RCC 7860 (cell line): ENCODE results near the gene ZSCAN30.

Source experiments
- DNase-seq: peaks from one replicate; pipeline ENCODE4 v3.0.0-alpha.2; 2015; ENCODE audit warnings: low spot score
- FAIRE-seq: peaks from 2 replicates; lab custom pipeline; 2012; peaks lifted over from hg19 to GRCh38; lab: Jason Lieb, UNC

ZSCAN30 gene

DNA sequence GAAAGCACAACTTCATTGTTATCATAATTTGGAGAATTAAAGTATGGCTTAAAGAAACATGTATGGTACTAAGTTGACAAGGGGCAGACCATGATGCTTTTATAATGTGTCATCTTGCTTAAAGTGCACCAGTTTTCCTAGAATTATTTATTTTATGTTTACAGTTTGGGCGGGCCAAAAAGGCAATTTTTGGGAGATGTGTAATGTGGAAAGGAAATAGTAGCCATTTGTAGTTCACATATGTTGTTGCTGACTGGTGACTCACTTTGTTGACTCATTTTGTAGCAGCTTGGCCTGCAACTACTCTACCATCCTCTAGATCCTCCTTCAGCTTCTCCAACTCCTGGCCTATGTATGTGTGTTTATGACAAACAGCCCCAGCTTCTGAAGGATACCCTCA is 7.7 kb downstream of the ZSCAN30 start:
- no peak for FAIRE-seq
- no peak for DNase-seq

GRCh38 chr18:35278969-35279368 is 11.1 kb downstream of the ZSCAN30 start:
- FAIRE-seq = no peak

DNA sequence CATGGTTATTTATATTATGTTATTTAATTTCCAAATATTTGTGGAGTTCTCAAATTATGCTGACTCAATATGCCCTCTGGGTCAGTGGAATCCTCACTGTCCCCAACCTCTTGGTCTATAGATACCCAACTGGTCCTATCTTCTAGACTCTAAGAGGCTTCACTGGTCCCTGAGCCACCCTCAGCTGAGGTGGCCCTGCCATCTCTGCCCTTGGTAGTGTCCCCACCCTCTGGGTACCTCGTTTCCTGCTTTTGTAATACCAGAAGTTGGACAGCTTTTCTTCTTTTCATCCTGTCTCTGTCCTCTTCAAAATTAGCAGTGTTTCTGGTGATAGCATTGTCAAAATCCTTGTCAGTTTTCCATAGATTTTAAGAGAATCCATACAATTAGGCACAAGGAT is 11.9 kb downstream of the ZSCAN30 start:
- FAIRE-seq = no peak

More at GRCh38 chr18:35278969-35279368, 11.1 kb downstream of the ZSCAN30 start:
- DNase-seq = no peak

GRCh38 chr18:35277633-35278032 is 12.4 kb downstream of the ZSCAN30 start:
- FAIRE-seq (no peak), DNase-seq (no peak)

More for the DNA sequence above, 11.9 kb downstream of the ZSCAN30 start:
- no peak for DNase-seq

DNA sequence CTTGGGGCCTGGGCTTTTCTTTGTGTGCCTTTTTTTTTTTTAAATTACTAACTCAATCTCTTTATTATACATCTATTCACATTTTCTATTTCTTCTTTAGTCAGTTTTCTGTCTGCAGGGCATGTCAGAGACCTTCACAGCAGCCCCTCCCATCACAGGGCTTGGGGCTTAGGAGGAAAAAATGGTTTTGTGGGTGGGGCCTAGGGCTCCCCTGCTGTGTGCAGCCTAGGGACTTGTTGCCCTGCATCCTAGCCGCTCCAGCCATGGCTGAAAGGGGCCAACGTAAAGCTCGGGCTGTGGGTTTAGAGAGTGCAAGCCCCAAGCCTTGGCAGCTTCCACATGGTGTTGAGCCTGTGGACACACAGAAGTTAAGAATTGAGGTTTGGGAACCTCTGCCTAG is 13.8 kb downstream of the ZSCAN30 start:
- FAIRE-seq (no peak), DNase-seq (no peak)

- FAIRE-seq (no peak), DNase-seq (no peak)
Measured at GRCh38 chr18:35271656-35272055, 18.4 kb downstream of the ZSCAN30 start.

GRCh38 chr18:35268821-35269220 is 21.2 kb downstream of the ZSCAN30 start:
- FAIRE-seq = no peak

DNA sequence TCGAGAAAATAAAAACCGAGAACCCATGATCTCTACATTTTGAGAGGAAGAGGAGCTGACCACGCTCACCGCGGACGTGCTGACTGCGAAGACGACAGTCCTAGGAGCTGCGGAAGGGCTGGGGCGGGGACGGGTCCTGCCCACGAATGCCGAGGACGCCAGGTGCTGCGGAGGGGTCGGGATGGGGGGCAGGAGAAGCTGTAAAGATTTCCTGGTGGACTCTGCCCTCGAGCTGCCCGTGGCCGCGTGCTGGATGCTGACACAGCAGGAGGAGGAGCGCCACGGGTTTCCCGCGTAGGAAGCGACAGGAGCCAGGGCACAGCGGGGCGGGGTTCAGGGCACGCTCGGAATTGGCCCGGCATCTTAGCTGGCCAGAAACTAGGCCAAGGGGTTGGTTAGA is 22.2 kb downstream of the ZSCAN30 start:
- FAIRE-seq (no peak), DNase-seq (no peak)

More at GRCh38 chr18:35268821-35269220, 21.2 kb downstream of the ZSCAN30 start:
- no peak for DNase-seq

- DNase-seq (no peak), FAIRE-seq (no peak)
Measured at GRCh38 chr18:35267161-35267651, 22.8 kb downstream of the ZSCAN30 start.

DNA sequence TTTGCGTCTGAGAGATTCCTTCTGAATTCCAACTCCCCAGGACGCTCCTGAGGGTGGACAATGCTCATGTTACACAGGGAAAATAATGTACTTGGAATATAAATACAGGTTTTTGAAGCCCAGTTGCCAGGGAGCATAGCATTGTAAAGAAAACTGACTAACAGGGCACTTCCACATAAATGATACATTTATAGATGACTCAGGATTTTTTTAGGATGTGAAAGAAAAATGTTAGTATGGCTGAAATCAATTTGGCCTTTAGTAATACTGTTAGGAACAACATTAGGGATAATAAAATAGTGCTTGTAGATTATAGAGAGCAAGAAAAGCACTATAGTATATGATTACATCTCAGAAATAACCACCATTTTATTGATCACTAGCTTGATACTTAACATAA is 25.6 kb downstream of the ZSCAN30 start:
- DNase-seq (no peak), FAIRE-seq (no peak)

DNA sequence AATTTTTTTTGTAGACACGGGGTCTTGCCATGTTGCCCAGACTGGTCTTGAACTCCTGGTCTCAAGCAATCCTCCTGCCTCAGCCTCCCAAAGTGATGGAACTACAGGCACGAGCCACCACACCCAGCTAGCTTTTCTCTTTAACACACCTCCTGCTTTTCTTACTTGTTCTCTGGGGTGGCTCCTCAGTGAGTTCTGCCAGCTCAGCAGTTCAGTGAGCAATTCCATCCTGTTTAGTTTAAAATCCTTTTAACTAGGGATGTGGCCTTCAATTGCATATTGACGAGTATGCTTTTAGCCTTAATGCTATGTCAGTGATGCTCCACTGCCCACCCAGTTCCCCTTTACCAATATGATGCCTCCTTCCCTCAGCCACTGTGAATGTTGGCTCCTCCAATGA is 33.1 kb downstream of the ZSCAN30 start:
- no peak for DNase-seq
- FAIRE-seq = no peak

- FAIRE-seq (no peak), DNase-seq (no peak)
Measured at GRCh38 chr18:35253655-35254287, 36.3 kb downstream of the ZSCAN30 start.

DNA sequence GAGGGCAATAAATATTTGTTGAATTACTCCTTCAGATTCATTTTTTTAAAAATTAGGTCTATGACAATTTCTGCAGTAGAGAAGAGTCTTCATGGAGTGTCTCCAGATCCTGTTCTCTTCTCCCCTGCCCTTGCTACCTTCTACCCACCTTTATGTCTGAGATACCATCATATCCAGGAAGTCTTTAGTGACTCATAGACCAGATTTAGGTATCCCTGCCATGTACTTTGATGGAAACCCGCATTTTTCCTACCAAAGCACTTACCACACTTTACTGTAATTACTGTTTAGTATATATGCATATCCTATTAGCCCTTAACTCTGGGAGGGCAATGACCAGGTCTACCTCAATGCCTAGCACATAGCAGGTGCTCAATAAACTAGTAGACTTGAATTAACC is 37.6 kb downstream of the ZSCAN30 start:
- DNase-seq = no peak
- FAIRE-seq = no peak

DNA sequence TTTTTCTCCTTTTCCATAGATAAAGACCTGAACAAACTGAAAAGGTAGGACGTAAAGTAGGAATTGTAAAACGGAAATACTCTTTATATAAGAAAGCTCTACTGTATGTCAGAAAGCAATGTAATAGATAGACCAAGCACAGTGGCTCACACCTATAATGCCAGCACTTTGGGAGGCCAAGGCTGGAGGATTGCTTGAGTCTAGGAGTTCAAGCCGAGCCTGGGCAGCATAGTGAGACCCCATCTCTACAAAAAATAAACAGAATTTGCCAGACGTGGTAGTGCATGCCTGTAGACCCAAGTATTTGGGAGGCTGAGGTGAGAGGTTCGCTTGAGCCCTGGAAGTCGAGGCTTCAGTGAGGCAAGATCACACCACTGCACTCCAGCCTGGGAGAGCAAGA is 41.6 kb downstream of the ZSCAN30 start:
- no peak for FAIRE-seq
- no peak for DNase-seq

DNA sequence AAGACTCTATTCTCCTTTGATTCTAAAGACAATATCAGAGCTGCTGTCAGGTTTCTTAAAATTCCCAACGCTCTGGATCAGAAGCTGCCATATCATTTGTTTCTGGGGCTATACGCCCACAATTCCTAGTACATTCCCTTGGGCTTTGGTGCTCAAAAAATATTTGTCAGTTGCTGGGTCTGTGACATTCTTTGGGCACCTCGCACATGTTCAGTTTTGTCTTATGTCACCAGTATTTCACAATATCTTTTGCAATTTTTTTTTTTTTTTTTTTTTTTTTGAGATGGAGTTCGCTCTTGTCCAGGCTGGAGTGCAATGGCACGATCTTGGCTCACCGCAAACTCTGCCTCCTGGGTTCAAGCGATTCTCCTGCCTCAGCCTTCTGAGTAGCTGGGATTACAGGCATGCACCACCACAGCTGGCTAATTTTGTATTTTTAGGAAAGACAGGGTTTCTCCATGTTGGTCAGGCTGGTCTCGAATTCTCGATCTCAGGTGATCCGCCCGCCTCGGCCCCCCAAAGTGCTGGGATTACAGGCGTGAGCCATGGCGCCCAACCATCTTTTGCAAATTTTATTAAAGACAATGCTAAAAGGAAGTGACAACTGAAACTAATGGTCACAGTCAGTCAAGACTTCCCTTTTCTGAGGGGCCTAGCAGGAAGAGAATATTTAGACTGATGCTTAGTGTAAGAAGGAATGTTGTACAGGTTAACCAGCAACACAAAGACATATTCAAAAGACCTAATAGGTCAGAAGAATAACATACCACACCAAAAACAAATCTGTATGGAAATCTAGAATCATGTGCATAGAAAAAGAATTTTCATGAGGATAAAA is 42.4 kb downstream of the ZSCAN30 start:
- FAIRE-seq (no peak), DNase-seq (no peak)

DNA sequence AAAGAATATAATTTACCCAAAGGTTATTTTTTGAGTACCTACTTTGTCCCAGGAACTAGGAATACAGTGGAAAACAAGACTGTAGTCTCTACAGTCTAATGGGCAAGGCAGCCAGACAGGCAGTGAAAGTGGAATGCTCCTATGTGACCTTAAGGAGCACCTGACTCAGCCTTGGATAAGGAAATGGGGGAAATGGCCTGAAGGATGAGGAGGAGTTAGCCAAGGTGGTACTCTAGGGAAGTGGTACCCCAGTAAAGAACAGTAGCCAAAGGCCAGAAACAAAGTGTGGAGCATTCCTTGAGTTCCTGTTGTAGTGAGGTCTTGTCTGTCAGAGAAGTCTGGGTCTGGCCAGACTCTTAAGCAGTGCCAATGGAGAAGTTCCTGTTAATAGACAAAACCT is 43.2 kb downstream of the ZSCAN30 start:
- FAIRE-seq = no peak
- no peak for DNase-seq

DNA sequence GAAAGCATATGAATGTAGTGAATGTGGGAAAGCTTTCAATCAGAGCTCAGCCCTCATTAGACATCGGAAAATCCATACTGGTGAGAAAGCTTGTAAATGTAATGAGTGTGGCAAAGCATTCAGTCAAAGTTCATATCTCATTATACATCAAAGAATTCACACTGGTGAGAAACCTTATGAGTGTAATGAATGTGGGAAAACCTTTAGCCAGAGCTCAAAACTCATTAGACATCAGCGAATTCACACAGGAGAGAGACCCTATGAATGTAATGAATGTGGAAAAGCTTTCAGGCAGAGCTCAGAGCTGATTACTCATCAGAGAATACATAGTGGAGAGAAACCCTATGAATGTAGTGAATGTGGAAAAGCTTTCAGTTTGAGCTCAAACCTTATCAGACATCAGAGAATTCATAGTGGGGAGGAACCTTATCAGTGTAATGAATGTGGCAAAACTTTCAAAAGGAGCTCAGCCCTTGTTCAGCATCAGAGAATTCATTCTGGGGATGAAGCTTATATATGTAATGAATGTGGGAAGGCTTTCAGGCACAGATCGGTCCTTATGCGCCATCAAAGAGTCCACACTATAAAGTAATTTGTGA is 44.2 kb downstream of the ZSCAN30 start:
- no peak for FAIRE-seq
- no peak for DNase-seq

DNA sequence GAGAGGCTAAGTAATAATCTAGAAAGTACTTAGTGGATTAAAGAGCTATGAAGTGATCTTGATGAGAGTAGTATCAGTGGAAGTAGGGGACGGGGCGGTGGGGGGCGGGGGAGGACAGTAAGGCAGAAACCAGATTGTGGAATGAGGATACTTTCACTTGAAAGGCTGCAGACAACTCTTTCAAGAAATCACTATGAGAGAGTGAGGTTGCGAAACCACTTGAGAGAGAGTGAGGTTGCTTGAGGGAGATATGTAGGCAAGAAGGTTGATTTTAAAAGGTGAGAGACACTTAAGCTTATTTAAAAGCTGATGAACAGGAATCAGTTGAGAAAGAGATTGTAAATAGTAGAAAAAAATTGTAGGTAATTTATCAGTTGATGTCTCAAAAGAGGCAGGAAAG is 45.4 kb downstream of the ZSCAN30 start:
- FAIRE-seq = no peak
- no peak for DNase-seq

- no peak for FAIRE-seq
- no peak for DNase-seq
Measured at GRCh38 chr18:35242426-35242825, 47.6 kb downstream of the ZSCAN30 start.

- FAIRE-seq = no peak
- no peak for DNase-seq
Measured at GRCh38 chr18:35241448-35241804, 48.6 kb downstream of the ZSCAN30 start.

DNA sequence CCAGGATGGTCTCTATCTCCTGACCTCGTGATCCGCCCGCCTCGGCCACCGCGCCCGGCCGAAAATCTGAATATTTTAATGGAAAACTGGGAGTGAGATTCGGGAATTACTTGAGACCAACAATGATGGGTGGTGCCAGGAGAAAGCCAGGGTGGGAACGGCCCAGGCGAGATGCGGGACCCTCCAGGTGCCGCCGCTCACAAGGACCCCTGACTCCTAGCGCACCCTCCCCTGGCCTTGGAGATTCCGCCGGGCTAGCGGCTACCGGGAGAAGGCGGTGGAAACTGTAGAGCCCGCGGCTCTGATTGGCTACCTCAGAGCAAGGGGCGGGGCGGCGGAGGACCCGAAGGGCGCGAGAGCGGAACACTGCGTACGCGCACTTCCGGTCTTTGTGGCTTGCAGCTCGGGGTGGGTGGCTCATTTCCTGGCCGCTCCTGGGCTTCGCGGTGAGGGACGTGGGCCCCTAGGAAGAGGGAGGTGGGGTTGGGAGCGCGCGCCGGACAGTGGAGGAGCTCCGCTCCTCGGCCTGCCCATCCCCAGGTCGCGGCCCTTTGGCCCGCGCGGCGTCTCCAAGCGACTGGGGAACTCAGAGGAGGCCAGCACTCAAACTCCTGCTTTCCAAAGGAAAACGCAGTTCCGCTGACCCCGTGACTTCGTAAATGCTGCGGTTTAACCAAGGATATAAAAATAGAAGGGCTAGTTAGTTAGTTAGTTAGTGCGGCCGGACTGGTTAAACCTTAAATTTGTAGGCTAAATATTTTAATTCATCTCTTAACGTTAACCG is 49.2 kb downstream of the ZSCAN30 start, which contains the start of gene ZNF397:
ZNF397 (plus strand) TSS at position 371 of the 784 bp plus-strand sequence. CDS start 1,437 bp downstream, outside the sequence.
- FAIRE-seq = peak; percentile 83
- DNase-seq = peak; percentile 89
